Inferior parietal cortex (tissue), 1 donor: ENCODE results near the gene AFF3.

Experiments used
- DNase-seq: peaks from one replicate; pipeline ENCODE4 v3.0.0-alpha.2; 2016; ENCODE audit errors: extremely low spot score

Gene AFF3

DNA sequence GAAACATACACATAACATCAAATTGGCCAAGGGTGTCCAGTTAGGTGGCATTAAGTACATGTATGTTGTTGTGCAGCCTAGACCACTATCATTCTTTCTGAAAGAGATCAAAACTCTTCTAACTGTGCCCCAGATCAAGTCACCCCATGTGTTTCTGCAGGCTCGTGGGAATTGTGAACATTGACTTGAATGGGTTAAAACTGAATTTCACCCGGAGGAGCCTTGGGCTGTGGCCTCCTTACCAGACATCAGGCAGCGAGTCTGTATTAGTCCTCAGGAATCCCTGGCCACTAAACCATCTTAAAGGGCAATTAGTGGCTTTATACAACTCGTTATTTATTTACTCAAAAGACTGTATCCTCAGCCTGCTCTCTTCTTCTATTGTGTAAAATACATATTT, 503.6 kb downstream of the AFF3 start:
- DNase-seq = no peak

GRCh38 chr2:99637159-99637697, 505.2 kb downstream of the AFF3 start:
- no peak for DNase-seq

- DNase-seq = no peak
These were observed 506.0 kb downstream of the AFF3 start for GRCh38 chr2:99636144-99637034.

DNA sequence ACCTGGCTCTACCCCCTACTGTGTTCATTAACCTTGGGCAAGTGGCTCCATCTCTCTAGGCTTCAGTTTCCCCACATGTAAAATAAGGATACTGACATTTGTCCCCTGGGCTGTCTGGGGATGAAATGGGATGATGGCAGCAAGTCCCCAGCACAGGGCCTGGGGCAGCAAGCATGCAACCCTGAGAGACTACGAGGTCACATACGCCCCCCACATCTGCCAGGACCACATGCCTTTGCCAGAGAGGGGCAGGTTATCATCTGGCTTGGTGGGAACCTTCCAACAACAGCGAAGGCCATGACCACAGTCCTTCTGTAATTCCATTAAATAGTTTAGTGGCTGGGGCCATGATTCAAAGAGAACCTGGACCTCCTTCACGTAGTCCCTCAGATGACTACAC, 506.7 kb downstream of the AFF3 start:
- DNase-seq = no peak

DNA sequence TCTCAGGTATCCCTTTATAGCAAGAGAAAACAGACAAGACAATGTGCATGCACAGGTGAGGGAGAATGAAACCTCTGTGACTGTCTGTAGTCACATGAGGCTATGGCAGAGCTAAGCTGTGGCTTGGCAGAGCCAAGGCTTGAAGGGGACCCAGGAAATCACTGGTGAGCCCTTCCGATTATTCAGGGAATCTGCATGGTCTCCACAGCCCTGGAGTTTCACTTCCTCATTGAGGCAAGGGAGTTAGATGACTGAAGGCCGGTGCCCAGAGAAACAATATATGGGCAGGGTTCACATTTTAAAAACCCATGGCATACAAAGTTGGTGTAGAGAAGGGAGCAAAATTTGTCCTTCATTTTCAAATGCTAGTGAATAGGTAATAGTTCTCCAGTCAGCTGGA, 508.2 kb downstream of the AFF3 start:
- no peak for DNase-seq

- no peak for DNase-seq
These were observed 510.7 kb downstream of the AFF3 start for GRCh38 chr2:99631700-99632099.

- DNase-seq = no peak
These were observed 513.1 kb downstream of the AFF3 start for GRCh38 chr2:99629320-99629719.

DNA sequence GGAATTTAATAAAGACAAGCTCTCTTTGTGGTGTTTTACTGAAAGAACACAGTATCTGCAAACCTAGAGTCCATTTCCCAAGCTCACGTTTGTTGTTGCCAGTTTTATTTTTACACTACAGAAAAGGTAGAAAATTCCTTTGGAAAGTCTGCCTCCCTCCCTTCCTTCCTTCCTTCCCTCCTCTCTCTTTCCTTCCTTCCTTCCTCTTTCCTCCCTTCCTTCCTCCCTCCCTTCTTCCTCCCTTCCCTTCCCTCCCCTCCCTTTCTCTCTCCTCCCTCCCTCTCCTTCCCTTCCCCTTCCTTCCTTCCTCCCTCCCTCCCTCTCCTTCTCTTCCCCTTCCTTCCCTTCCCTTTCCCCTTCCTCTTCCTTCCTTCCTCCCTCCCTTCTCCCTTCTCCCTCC, 516.2 kb downstream of the AFF3 start:
- DNase-seq = no peak

DNA sequence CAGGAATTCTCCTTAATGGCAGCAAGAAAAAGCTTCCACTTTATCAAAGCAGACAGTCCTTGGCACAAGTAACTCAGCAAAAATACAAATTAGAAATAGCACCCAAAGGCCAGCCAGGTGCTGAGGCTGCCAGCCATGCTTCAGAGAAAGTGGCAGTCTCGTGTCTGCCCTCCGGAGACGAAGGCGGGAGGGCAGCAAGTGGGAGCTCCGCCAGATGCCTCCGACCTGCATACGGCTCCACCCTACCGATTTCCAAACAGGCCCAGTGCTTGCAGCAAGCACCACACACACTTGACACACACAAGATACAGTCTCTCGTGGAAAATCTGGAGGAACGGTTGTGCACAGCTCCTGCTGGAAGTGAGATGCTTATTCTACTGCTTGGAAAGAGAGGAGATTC, 517.7 kb downstream of the AFF3 start:
- DNase-seq = no peak

DNA sequence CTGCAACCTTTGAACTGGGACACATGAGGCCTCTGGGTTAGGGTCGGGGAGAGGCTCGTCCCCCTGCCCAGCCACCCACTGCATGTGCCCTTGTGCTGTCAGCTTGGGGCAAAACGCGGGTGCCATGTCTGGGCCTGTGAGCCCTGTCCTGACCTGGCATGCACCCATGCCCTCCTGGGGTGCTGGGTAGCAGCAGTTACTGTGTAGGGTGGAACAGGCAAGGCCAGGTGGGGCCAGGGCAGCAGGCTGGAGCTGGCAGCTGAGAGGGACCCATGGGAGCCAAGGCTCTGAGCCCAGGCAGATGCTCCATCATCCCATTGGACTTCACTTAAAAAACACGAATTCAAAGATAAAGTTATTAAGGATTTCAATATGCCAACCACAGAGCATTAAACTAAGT, 518.8 kb downstream of the AFF3 start:
- no peak for DNase-seq

GRCh38 chr2:99623035-99623434, 519.4 kb downstream of the AFF3 start:
- DNase-seq = no peak

- no peak for DNase-seq
These were observed 519.9 kb downstream of the AFF3 start for GRCh38 chr2:99622534-99622933.

GRCh38 chr2:99621774-99622173, 520.6 kb downstream of the AFF3 start:
- no peak for DNase-seq

GRCh38 chr2:99621106-99621505, 521.3 kb downstream of the AFF3 start:
- DNase-seq = no peak

- DNase-seq = no peak
These were observed 523.2 kb downstream of the AFF3 start for GRCh38 chr2:99619151-99619550.

DNA sequence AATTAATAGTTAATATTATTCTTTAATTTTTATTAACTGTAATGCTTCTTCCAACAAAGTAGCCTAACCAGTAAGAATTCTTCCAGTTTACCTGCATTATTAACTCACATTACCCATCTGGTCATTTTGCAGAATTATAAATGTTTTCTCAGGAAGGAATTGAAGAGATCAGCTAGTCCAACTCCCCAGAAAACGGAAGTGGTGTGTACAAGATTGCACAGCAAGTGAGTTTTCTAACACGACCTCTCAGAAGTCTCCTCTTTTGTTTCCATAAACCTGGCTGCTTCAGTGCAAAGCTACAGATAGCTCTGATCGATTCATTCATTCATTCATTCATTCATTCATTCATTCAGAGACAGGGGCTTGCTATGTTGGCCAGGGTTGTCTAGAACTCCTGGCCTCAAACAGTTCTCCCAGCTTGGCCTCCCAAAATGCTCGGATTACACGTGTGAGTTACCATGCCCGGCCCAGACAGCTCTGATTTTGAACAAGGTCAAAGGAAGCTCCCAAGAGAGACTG, 523.8 kb downstream of the AFF3 start:
- no peak for DNase-seq

DNA sequence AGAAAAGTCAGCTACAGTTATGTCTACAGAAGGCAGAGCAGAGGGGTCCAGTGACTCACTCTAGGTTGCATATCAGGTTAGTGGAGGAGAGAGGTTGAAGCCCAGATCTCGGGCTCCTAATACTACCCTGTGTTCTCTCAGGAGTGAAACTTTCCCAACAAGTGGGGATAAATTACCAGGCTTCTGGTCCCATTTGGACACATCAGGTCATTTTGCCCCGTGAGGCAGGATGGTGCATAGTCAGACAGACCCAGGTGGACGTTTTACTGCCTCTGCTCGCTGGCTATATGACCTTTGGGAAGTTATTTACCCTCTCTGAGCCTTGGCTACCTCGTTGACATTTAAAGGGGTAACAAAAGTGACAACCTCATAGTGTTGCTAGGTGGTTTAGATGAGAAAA, 524.6 kb downstream of the AFF3 start:
- DNase-seq = no peak

- no peak for DNase-seq
These were observed 527.1 kb downstream of the AFF3 start for GRCh38 chr2:99615247-99615771.

- DNase-seq = no peak
These were observed 528.4 kb downstream of the AFF3 start for GRCh38 chr2:99613980-99614379.

DNA sequence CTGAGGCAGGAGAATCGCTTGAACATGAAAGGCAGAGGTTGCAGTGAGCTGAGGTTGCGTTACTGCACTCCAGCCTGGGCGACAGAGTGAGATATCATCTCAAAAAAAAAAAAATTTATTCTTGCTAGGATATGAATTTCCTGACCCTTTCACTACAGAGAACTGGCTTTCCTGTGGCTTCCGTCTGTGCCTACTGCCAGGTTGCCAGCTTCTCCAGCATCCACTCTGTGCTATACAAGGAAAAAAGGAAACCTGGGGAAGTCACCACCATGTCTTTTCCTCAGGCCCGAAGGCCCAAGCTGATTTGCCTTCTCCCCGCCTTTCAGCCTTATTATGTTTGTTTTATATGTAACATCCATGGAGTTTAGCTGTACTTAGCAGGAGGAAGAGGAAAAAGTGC, 530.6 kb downstream of the AFF3 start:
- no peak for DNase-seq

DNA sequence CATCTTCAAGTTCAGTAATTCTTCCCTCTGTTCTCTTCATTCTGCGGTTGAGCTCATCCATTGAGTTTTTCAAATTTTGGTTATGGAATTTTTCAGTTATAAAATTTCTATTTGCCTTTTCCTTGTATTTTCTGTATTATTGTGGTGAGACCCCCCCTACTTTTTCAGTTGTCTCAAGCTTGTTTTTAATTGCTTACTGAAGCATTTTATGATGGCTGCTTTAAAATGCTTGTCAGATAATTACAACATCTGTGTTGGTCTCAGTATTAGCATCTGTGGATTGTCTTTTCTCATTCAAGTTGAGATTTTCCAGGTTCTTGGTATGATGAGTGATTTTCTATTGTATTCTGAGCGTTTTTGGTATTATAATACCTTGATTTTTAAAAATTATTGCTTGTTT, 531.4 kb downstream of the AFF3 start:
- DNase-seq = no peak

DNA sequence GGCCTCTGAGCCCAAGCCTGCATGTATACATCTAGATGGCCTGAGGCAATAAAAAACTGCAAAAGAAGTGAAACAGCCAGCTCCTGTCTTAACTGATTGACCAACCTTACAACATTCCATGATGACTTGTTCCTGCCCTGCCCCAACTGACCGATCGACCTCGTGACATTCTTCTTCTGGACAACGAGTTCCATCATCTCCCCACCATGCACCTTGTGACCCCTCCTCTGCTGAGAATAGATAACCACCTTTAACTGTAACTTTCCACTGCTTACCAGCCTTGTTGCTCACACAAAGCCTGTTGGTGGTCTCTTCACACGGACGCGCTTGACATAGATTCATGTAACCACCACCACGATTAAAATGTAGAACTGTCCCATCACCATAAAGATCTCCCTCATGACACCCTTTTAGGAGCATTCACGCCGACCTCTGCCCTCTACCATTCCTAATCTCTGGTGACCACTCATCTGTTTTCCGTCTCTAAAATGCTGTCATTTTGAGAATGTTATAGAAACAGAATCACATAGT, 532.5 kb downstream of the AFF3 start:
- no peak for DNase-seq

GRCh38 chr2:99608861-99609260, 533.5 kb downstream of the AFF3 start:
- no peak for DNase-seq
